Measurements from ENCODE around the gene TACC2.
A peak's percentile ranks its signal among the peaks of the same experiment; 100 is the strongest.

TACC2 gene

GRCh38 chr10:122147663-122148062, 158.7 kb downstream of the TACC2 start:
- H3K9me3 ChIP-seq (ENCODE audit: control insufficient read depth in 2 of 2, low read length in 2 of 2): peaks cover 0 to 4% of the 10 kb centered on the region in 2 donors
- peaks cover 0 to 16% of the 10 kb centered on the region in 2 donors for H3K36me3 ChIP-seq (ENCODE audit: control insufficient read depth in 2 of 2, insufficient read depth in 2 of 2, low read length in 2 of 2)
- peak overlapping the region; percentile 85 for H3K27ac ChIP-seq (ENCODE audit: low read length)
- peaks cover 56% of the 10 kb centered on the region for H3K4me1 ChIP-seq (ENCODE audit: control insufficient read depth, insufficient read depth, low read length)
- H3K27me3 ChIP-seq (ENCODE audit: control insufficient read depth in 1 of 2, insufficient read depth in 2 of 2, low read length in 2 of 2): no peaks in the 10 kb centered on the region
- no peak overlapping the region for H3K4me3 ChIP-seq (ENCODE audit: low read length in 2 of 2)
- H3K9ac ChIP-seq (ENCODE audit: low read length in 2 of 2): no peak overlapping the region

GRCh38 chr10:122148876-122149560, 160.1 kb downstream of the TACC2 start:
- H3K9me3 ChIP-seq (ENCODE audit: control insufficient read depth in 2 of 2, low read length in 2 of 2): peaks cover 0 to 4% of the 10 kb centered on the region in 2 donors
- H3K4me1 ChIP-seq (ENCODE audit: control insufficient read depth, insufficient read depth, low read length): peaks cover 58% of the 10 kb centered on the region
- peak overlapping the region in 1 of 2 donors; percentile 62 for H3K4me3 ChIP-seq (ENCODE audit: low read length in 2 of 2)
- peak overlapping the region; percentile 85 for H3K27ac ChIP-seq (ENCODE audit: low read length)
- peak overlapping the region in 1 of 2 donors; percentile 39 for H3K9ac ChIP-seq (ENCODE audit: low read length in 2 of 2)
- H3K36me3 ChIP-seq (ENCODE audit: control insufficient read depth in 2 of 2, insufficient read depth in 2 of 2, low read length in 2 of 2): peaks cover 0 to 12% of the 10 kb centered on the region in 2 donors
- H3K27me3 ChIP-seq (ENCODE audit: control insufficient read depth in 1 of 2, insufficient read depth in 2 of 2, low read length in 2 of 2): no peaks in the 10 kb centered on the region

GRCh38 chr10:122149561-122150505, 160.9 kb downstream of the TACC2 start:
- Histone ChIP-seq H3K4me3 (ENCODE audit: low read length in 2 of 2) (peak overlapping the region in 1 of 2 donors; percentile 62), H3K27me3 (ENCODE audit: control insufficient read depth in 1 of 2, insufficient read depth in 2 of 2, low read length in 2 of 2) (no peaks in the 10 kb centered on the region), H3K27ac (ENCODE audit: low read length) (peak overlapping the region; percentile 85), H3K4me1 (ENCODE audit: control insufficient read depth, insufficient read depth, low read length) (peaks cover 66% of the 10 kb centered on the region), H3K9me3 (ENCODE audit: control insufficient read depth in 2 of 2, low read length in 2 of 2) (peaks cover 0 to 4% of the 10 kb centered on the region in 2 donors), H3K9ac (ENCODE audit: low read length in 2 of 2) (peak overlapping the region; percentile 39 to 42), H3K36me3 (ENCODE audit: control insufficient read depth in 2 of 2, insufficient read depth in 2 of 2, low read length in 2 of 2) (peaks cover 0 to 8% of the 10 kb centered on the region in 2 donors)

GRCh38 chr10:122151121-122151694, 162.2 kb downstream of the TACC2 start:
- Histone ChIP-seq H3K27ac (ENCODE audit: low read length) (peak overlapping the region; percentile 85), H3K4me3 (ENCODE audit: low read length in 2 of 2) (no peak overlapping the region), H3K27me3 (ENCODE audit: control insufficient read depth in 1 of 2, insufficient read depth in 2 of 2, low read length in 2 of 2) (no peaks in the 10 kb centered on the region), H3K36me3 (ENCODE audit: control insufficient read depth in 2 of 2, insufficient read depth in 2 of 2, low read length in 2 of 2) (no peaks in the 10 kb centered on the region), H3K4me1 (ENCODE audit: control insufficient read depth, insufficient read depth, low read length) (peaks cover 74% of the 10 kb centered on the region), H3K9ac (ENCODE audit: low read length in 2 of 2) (no peak overlapping the region), H3K9me3 (ENCODE audit: control insufficient read depth in 2 of 2, low read length in 2 of 2) (no peaks in the 10 kb centered on the region)

- Histone ChIP-seq H3K27ac (ENCODE audit: low read length) (peak overlapping the region; percentile 85), H3K4me1 (ENCODE audit: control insufficient read depth, insufficient read depth, low read length) (peaks cover 79% of the 10 kb centered on the region), H3K9ac (ENCODE audit: low read length in 2 of 2) (peak overlapping the region in 1 of 2 donors; percentile 47), H3K9me3 (ENCODE audit: control insufficient read depth in 2 of 2, low read length in 2 of 2) (no peaks in the 10 kb centered on the region), H3K27me3 (ENCODE audit: control insufficient read depth in 1 of 2, insufficient read depth in 2 of 2, low read length in 2 of 2) (no peaks in the 10 kb centered on the region), H3K4me3 (ENCODE audit: low read length in 2 of 2) (no peak overlapping the region), H3K36me3 (ENCODE audit: control insufficient read depth in 2 of 2, insufficient read depth in 2 of 2, low read length in 2 of 2) (peaks cover 0 to 2% of the 10 kb centered on the region in 2 donors)
Measured at GRCh38 chr10:122152544-122152943, 163.6 kb downstream of the TACC2 start.

- Histone ChIP-seq H3K9me3 (ENCODE audit: control insufficient read depth in 2 of 2, low read length in 2 of 2) (no peaks in the 10 kb centered on the region), H3K9ac (ENCODE audit: low read length in 2 of 2) (peak overlapping the region; percentile 13 to 48), H3K27ac (ENCODE audit: low read length) (peak overlapping the region; percentile 82), H3K4me1 (ENCODE audit: control insufficient read depth, insufficient read depth, low read length) (peaks cover 72% of the 10 kb centered on the region), H3K36me3 (ENCODE audit: control insufficient read depth in 2 of 2, insufficient read depth in 2 of 2, low read length in 2 of 2) (peaks cover 0 to 2% of the 10 kb centered on the region in 2 donors), H3K4me3 (ENCODE audit: low read length in 2 of 2) (peak overlapping the region in 1 of 2 donors; percentile 59), H3K27me3 (ENCODE audit: control insufficient read depth in 1 of 2, insufficient read depth in 2 of 2, low read length in 2 of 2) (no peaks in the 10 kb centered on the region)
Measured at GRCh38 chr10:122154031-122154544, 165.1 kb downstream of the TACC2 start.

- Histone ChIP-seq H3K4me3 (ENCODE audit: low read length in 2 of 2) (peak overlapping the region in 1 of 2 donors; percentile 59), H3K36me3 (ENCODE audit: control insufficient read depth in 2 of 2, insufficient read depth in 2 of 2, low read length in 2 of 2) (peaks cover 0 to 2% of the 10 kb centered on the region in 2 donors), H3K27ac (ENCODE audit: low read length) (peak overlapping the region; percentile 82), H3K4me1 (ENCODE audit: control insufficient read depth, insufficient read depth, low read length) (peaks cover 72% of the 10 kb centered on the region), H3K27me3 (ENCODE audit: control insufficient read depth in 1 of 2, insufficient read depth in 2 of 2, low read length in 2 of 2) (no peaks in the 10 kb centered on the region), H3K9me3 (ENCODE audit: control insufficient read depth in 2 of 2, low read length in 2 of 2) (no peaks in the 10 kb centered on the region), H3K9ac (ENCODE audit: low read length in 2 of 2) (peak overlapping the region; percentile 48 to 51)
Measured at GRCh38 chr10:122154545-122155366, 165.8 kb downstream of the TACC2 start.

- H3K36me3 ChIP-seq (ENCODE audit: control insufficient read depth in 2 of 2, insufficient read depth in 2 of 2, low read length in 2 of 2): peaks cover 0 to 2% of the 10 kb centered on the region in 2 donors
- no peaks in the 10 kb centered on the region for H3K27me3 ChIP-seq (ENCODE audit: control insufficient read depth in 1 of 2, insufficient read depth in 2 of 2, low read length in 2 of 2)
- no peaks in the 10 kb centered on the region for H3K9me3 ChIP-seq (ENCODE audit: control insufficient read depth in 2 of 2, low read length in 2 of 2)
- H3K9ac ChIP-seq (ENCODE audit: low read length in 2 of 2): no peak overlapping the region
- H3K4me1 ChIP-seq (ENCODE audit: control insufficient read depth, insufficient read depth, low read length): peaks cover 58% of the 10 kb centered on the region
- H3K4me3 ChIP-seq (ENCODE audit: low read length in 2 of 2): no peak overlapping the region
- H3K27ac ChIP-seq (ENCODE audit: low read length): no peak overlapping the region
Measured at GRCh38 chr10:122157451-122157850, 168.5 kb downstream of the TACC2 start.

- Histone ChIP-seq H3K27me3 (ENCODE audit: control insufficient read depth in 1 of 2, insufficient read depth in 2 of 2, low read length in 2 of 2) (no peaks in the 10 kb centered on the region), H3K4me3 (ENCODE audit: low read length in 2 of 2) (no peak overlapping the region), H3K9me3 (ENCODE audit: control insufficient read depth in 2 of 2, low read length in 2 of 2) (no peaks in the 10 kb centered on the region), H3K9ac (ENCODE audit: low read length in 2 of 2) (no peak overlapping the region), H3K36me3 (ENCODE audit: control insufficient read depth in 2 of 2, insufficient read depth in 2 of 2, low read length in 2 of 2) (peaks cover 0 to 2% of the 10 kb centered on the region in 2 donors), H3K4me1 (ENCODE audit: control insufficient read depth, insufficient read depth, low read length) (peaks cover 58% of the 10 kb centered on the region), H3K27ac (ENCODE audit: low read length) (no peak overlapping the region)
Measured at GRCh38 chr10:122158362-122158761, 169.4 kb downstream of the TACC2 start.
